GM18508 (cell line): ENCODE data around the gene LOXL1.

Experiments
- ATAC-seq: cut with Tn5 transposase; IDR thresholded peaks from one replicate; pipeline ENCODE4 v1.9.1; 2021; ENCODE audit warnings: moderate number of reproducible peaks; ENCODE audit not compliant: insufficient read depth, unreplicated experiment

LOXL1 gene

GRCh38 chr15:73918784-73919183 lies 7.5 kb upstream of the LOXL1 start:
- ATAC-seq = no peak

DNA sequence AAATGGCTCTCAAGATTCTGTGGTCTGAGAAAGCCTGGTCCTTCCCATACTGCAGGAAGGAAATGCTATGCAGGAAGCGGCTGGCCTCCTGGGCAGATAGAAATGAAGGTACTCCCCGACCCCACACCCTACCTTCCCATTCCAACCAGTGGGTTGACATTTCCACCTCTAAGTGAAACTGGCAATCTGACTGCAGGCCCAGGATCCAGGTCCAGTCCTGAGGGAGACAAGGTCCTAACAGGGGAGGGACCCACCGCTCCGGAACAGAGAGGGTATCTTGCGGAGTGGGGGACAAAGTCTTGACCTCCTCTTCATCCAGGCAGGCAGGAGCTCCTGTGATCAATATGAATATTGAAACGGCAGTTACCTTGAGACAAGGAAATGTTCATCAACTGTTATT lies 6.6 kb upstream of the LOXL1 start:
- ATAC-seq = no peak

- ATAC-seq = no peak
These were observed 4.9 kb upstream of the LOXL1 start for GRCh38 chr15:73921254-73921925.

GRCh38 chr15:73922186-73923151 lies 3.8 kb upstream of the LOXL1 start:
- ATAC-seq = no peak

GRCh38 chr15:73923156-73923487 lies 3.1 kb upstream of the LOXL1 start:
- no peak for ATAC-seq

GRCh38 chr15:73923488-73924164 lies 2.6 kb upstream of the LOXL1 start:
- ATAC-seq = no peak

DNA sequence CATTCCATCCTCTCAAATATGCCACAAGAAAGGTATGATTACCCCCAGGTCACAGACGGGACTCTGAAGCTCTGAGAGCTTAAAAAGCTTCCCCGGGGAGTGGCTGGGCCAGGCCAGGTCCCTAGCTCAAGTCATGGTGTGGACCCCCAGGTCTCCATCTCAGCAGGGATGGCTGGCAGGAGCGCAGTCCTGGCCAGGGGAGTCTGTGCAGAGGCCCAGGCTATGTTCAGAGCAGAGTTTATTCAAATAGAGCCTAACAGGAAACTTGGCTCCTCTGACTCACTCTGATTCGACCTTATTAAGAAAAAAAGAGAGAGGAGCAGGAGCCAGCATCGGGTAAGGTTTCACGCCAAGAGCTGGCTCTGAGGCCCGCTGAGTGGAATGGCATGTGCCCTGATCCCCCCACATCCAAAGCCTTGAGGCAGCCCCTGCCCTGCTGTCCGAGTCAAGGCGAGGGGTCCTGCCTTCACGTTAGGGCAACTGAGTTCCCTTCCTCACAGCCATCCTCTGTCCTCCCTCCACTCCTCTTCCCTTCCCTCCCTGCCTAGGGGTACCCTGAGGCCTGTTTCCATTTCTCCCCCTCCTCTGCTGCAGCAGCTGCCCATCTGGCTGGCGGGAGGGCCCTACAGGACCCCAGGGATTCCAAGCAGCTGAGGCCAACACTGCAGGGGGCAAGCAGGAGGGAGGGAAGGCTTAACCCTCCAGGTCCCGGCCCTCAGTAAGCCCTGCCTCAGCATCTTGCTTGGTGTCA lies 1.9 kb upstream of the LOXL1 start:
- ATAC-seq = no peak

DNA sequence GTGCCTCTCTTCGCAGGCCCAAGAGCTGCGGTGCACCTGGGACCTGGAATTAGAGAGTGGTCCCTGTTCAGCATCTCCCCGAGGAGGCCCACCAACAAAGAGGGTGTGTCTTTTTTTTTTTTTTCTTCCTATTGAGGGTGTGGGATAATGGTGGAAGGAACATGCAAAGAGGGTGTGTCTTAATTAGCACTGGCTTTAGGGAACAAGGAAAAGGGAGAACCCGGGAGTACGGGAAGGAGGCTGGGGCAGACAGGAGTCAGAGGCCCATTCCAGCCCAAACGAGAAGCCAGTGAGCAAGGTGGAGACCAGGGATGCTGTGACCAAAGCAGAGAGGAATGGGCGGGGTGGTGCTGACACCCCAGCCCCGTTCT lies 429 bp upstream of the LOXL1 start:
- ATAC-seq = no peak

- ATAC-seq = no peak
These were observed 777 bp downstream of the LOXL1 start for GRCh38 chr15:73927003-73927475.

- ATAC-seq = no peak
These were observed 1.4 kb downstream of the LOXL1 start for GRCh38 chr15:73927476-73928240.

- no peak for ATAC-seq
These were observed 1.9 kb downstream of the LOXL1 start for GRCh38 chr15:73928241-73928579.

GRCh38 chr15:73928971-73929627 lies 2.8 kb downstream of the LOXL1 start:
- no peak for ATAC-seq

DNA sequence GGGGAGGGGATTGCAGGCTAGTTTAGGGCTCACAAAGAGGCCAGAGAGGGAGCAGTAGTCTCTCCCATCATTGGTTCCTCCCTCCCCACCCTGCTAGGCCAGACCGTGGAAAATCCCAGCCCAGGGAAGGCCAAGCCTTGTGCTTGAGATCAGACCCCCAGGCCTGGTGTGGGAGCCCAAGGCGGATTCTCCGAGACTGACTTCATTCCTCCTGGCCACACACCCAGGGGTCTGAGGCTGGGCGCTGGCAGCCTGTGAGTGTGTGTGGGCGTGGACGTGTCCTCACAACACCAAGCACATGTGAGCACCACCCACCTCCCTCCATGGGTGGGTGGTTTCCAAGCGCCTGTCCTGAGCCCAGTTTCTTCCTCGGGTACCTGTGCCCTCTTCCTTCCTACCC lies 4.1 kb downstream of the LOXL1 start:
- ATAC-seq = no peak

- ATAC-seq = no peak
These were observed 4.6 kb downstream of the LOXL1 start for GRCh38 chr15:73930790-73931281.

DNA sequence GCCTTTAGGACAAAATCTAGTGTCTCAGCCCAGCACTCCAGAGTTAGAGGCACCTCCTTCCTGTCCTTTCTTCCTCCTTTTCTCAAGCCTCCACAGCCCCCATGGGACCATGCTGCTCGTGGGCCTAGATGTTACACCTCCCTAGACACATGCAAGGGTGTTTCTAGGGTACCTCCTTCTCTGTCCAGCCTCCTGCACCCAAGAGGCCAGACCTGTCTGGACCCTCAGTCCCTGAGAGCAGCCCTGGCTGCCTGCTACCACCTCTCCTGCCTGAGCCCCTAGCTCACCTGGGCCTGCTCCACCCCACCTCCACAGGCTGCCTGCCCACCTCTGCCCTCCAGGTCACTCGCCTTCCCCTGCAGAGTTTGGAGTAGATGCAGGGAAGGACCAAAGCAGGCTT lies 5.2 kb downstream of the LOXL1 start:
- no peak for ATAC-seq

DNA sequence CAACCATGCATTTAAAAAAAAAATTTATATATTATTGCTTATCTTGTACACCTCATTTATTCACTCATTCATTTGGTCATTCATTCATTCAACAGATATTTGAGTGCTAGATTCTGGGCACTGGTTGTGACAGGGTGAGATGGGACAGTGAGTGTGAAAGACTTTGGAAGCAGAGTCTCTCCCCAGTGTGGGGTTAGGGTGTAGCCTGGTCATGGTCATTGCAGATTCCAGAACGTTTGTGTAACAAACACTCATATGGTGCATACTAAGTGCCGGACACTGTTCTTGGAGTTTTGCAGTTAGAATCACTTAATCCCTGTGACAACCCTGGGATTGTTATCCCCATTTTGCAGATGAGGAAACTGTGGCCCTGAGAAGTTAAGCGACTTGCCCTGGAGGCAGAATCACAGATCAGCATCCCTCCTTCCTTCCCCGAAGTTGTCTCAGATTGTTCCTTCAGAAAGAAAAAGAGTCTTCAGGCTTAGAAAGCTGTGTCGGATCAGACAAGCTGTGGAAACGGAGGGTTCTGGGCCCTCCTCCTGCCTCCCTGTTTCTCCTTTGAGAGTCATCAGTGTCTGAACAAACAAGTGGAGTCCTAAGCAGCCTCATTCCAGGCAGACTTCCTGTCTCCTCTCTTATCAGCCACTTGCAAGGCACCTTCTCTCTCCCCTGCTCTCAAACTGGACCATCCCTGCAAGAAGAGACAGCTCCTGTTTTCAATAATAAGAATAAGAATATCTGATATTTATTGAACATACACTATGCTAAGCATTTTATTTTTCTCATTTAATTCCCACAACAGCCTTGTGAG lies 6.3 kb downstream of the LOXL1 start:
- no peak for ATAC-seq

DNA sequence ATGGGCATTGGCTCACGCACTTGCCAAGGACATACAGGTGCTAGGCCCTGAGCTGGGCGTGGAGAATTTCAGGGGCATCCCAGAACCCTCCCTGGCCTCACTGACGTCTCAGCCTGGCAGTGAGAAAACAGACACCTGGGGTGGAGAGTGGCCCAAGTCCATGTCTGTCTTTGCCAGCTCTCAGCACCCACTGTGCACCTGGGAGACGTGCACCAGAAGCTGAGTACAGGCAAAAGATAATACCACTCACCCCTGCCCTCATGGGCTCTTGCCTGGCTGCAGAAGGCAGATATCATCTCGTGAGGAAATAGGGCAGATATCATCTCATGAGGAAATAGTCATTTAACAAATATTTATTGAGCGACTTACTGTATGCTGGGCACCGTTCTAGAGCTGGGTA lies 8.0 kb downstream of the LOXL1 start:
- ATAC-seq = no peak

DNA sequence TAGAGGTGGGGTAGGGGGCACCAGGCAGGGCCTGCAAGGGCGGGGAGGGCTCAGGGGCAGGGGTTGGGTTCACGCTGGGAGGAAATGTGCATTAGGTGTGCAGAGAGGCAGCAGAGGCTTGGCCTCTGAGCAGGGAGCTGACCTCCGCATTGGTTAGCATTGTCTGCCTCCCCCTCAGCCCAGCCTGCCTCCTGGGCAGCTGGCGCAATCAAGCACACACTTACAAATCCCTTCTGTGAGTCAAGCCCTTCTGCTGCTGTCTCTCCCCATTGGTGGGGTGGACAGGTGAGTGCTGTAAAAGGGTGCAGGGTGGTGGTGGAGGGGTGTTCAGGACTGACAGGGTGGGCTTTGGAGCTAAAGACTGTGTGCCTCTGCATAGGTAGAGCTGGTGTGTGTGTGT lies 9.3 kb downstream of the LOXL1 start:
- ATAC-seq = no peak
